ENCODE results near the gene ZKSCAN5.

DNA sequence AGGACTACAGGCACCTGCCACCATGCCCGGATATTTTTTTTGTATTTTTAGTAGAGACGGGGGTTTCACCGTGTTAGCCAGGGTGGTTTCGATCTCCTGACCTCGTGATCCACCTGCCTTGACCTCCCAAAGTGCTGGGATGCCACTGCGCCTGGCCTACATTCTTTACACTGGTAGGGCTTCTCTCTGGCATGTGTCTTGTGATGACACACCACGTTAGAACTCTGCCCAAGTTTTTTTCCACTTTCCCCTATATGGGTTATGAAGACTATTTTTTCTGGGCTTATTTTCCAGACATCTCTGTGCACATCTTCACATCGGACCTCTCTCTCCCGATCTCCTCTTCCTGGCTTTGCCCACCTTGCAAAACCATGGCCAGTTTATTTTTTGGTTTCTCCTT, 36.8 kb downstream of the ZKSCAN5 start:
- TF ChIP-seq POLR2AphosphoS5 (IDR thresholded peaks at IDR 0.05; ENCODE audit: low read depth, low read length) (no peak), FOXP2 (optimal IDR thresholded peaks at IDR 0.05; ENCODE audit: borderline replicate concordance, extremely low read depth, extremely low read length, insufficient read depth) (no peak), TAF1 (IDR thresholded peaks at IDR 0.05; ENCODE audit: borderline replicate concordance, insufficient read depth, low read length) (no peak)
